Keratinocyte (primary cell): ENCODE data around the gene JMJD7.

Source experiments
- CTCF ChIP-seq, 3 experiments: IDR thresholded peaks in 1 of 3; conservative IDR thresholded peaks in 1 of 3; optimal IDR thresholded peaks in 1 of 3; 2 replicates in 2 of 3; 3 replicates in 1 of 3; pipeline versions ENCODE3 to v1.5.1; 2011; ENCODE audit warnings: low read length in 3 of 3, mild to moderate bottlenecking in 3 of 3, moderate library complexity in 2 of 3, control low read depth in 1 of 3, inconsistent platforms in 1 of 3; ENCODE audit not compliant: insufficient read depth in 2 of 3; ENCODE audit errors: extremely low read depth in 1 of 3
- EZH2 ChIP-seq: IDR thresholded peaks from one replicate; pipeline ENCODE4 v1.6.1; 2012; ENCODE audit warnings: inconsistent platforms, mild to moderate bottlenecking, low read length, moderate library complexity

- TF ChIP-seq CTCF (optimal IDR thresholded peaks at IDR 0.05 in 1 of 3, IDR thresholded peaks at IDR 0.05 in 1 of 3, conservative IDR thresholded peaks at IDR 0.05 in 1 of 3; ENCODE audit: extremely low read depth in 1 of 3, insufficient read depth in 2 of 3, low read length in 3 of 3): no peak
- TF ChIP-seq EZH2: no peak
Measured at GRCh38 chr15:41870689-41871081, 42.8 kb downstream of the JMJD7 start.
